OCI-LY1 (cell line): ENCODE results near the gene CACNG4.
"Not testable (repeated sequence)": the region's sequence is repeated elsewhere in the genome, so short reads cannot be mapped to it uniquely, and the experiment has no call there.

ENCODE experiments used
- H2AFZ ChIP-seq: fragments of 200-600 bp; sonication (generic), shearing (Covaris generic); 2 replicates; pipeline ENCODE4 v1.6.0; 2014; ENCODE audit warnings: antibody characterized with exemption, mild to moderate bottlenecking, low read length
- H3F3A ChIP-seq: fragments of 200-600 bp; sonication (generic), shearing (Covaris generic); 2 replicates; pipeline ENCODE4 v1.6.0; 2014; ENCODE audit warnings: mild to moderate bottlenecking, antibody characterized with exemption, low read length, moderate library complexity; ENCODE audit not compliant: insufficient read depth
- H3K27ac ChIP-seq: fragments of 200-600 bp; sonication (generic); 2 replicates; pipeline ENCODE4 v1.5.1; 2014; ENCODE audit warnings: low read length, mixed run types, mild to moderate bottlenecking, low read depth; ENCODE audit not compliant: poor library complexity, severe bottlenecking
- H3K27me3 ChIP-seq: fragments of 200-600 bp; sonication (generic); 2 replicates; pipeline ENCODE4 v1.6.0; 2014; ENCODE audit warnings: antibody characterized with exemption, mild to moderate bottlenecking, low read length, moderate library complexity; ENCODE audit not compliant: insufficient read depth
- H3K36me3 ChIP-seq: fragments of 200-600 bp; sonication (generic); 2 replicates; pipeline ENCODE4 v1.6.1; 2014; ENCODE audit warnings: mild to moderate bottlenecking, antibody characterized with exemption, low read length, moderate library complexity, mixed read lengths; ENCODE audit not compliant: insufficient read depth
- H3K4me1 ChIP-seq: fragments of 200-600 bp; sonication (generic); 2 replicates; pipeline ENCODE4 v1.5.1; 2014; ENCODE audit warnings: mild to moderate bottlenecking, low read length, moderate library complexity; ENCODE audit not compliant: insufficient read depth, severe bottlenecking
- H3K4me2 ChIP-seq: fragments of 200-600 bp; sonication (generic), shearing (Covaris generic); 2 replicates; pipeline ENCODE4 v1.6.1; 2014; ENCODE audit warnings: low read length
- H3K4me3 ChIP-seq: fragments of 200-600 bp; sonication (generic); 2 replicates; pipeline ENCODE4 v1.5.1; 2014; ENCODE audit warnings: low read length, low read depth, mild to moderate bottlenecking, mixed read lengths; ENCODE audit not compliant: poor library complexity, severe bottlenecking
- H3K79me2 ChIP-seq: fragments of 200-600 bp; shearing (Covaris generic); 2 replicates; pipeline ENCODE4 v1.6.1; 2016; ENCODE audit warnings: mixed run types, low read length, mixed read lengths; ENCODE audit not compliant: insufficient read depth
- H3K9ac ChIP-seq: fragments of 200-600 bp; sonication (generic), shearing (Covaris generic); 2 replicates; pipeline ENCODE4 v1.6.1; 2014; ENCODE audit warnings: mild to moderate bottlenecking, low read length, mixed read lengths
- H3K9me2 ChIP-seq: fragments of 200-600 bp; sonication (generic), shearing (Covaris generic); 2 replicates; pipeline ENCODE4 v1.6.1; 2014; ENCODE audit warnings: low read depth, mild to moderate bottlenecking, low read length, mixed read lengths
- H3K9me3 ChIP-seq: fragments of 200-600 bp; shearing (Covaris generic); 2 replicates; pipeline ENCODE4 v1.6.1; 2014; ENCODE audit warnings: low read length, mixed read lengths
- H4K20me1 ChIP-seq: fragments of 200-600 bp; sonication (generic), shearing (Covaris generic); 2 replicates; pipeline ENCODE4 v1.6.0; 2016; ENCODE audit warnings: mild to moderate bottlenecking, low read length; ENCODE audit not compliant: insufficient read depth
- CTCF ChIP-seq: fragments of 200-600 bp; sonication (generic), shearing (Covaris generic); IDR thresholded peaks from 2 replicates; pipeline ENCODE4 v1.5.1; 2017; ENCODE audit warnings: mild to moderate bottlenecking, antibody characterized with exemption, low read length, moderate library complexity, mixed read lengths
- EZH2 ChIP-seq: fragments of 200-600 bp; sonication (generic), shearing (Covaris generic); IDR thresholded peaks from 2 replicates; pipeline ENCODE4 v1.8.0; 2017; ENCODE audit warnings: borderline replicate concordance, mixed run types, mild to moderate bottlenecking, antibody characterized with exemption, low read length, moderate library complexity, mixed read lengths

Gene CACNG4

GRCh38 chr17:66970797-66971196, 6.3 kb downstream of the CACNG4 start:
- no peaks in the 10 kb centered on the region for H3K36me3 ChIP-seq
- H3F3A ChIP-seq = no peaks in the 10 kb centered on the region
- H3K27me3 ChIP-seq = no peaks in the 10 kb centered on the region
- H2AFZ ChIP-seq = no peak overlapping the region
- H4K20me1 ChIP-seq = no peaks in the 10 kb centered on the region
- H3K4me3 ChIP-seq = no peak overlapping the region
- H3K4me2 ChIP-seq = no peak overlapping the region
- H3K79me2 ChIP-seq = no peaks in the 10 kb centered on the region
- H3K9me3 ChIP-seq = no peaks in the 10 kb centered on the region
- no peaks in the 10 kb centered on the region for H3K9me2 ChIP-seq
- H3K9ac ChIP-seq = no peak overlapping the region
- H3K4me1 ChIP-seq = no peaks in the 10 kb centered on the region
- TF ChIP-seq CTCF = no peak
- TF ChIP-seq EZH2 = no peak
- H3K27ac ChIP-seq = no peak overlapping the region

GRCh38 chr17:66971264-66971663, 6.8 kb downstream of the CACNG4 start:
- Histone ChIP-seq H3K27me3 (no peaks in the 10 kb centered on the region), H3K9me2 (no peaks in the 10 kb centered on the region), H4K20me1 (no peaks in the 10 kb centered on the region), H2AFZ (no peak overlapping the region), H3K27ac (no peak overlapping the region), H3K4me3 (no peak overlapping the region), H3K9ac (no peak overlapping the region), H3F3A (no peaks in the 10 kb centered on the region), H3K4me1 (no peaks in the 10 kb centered on the region), H3K4me2 (no peak overlapping the region), H3K79me2 (no peaks in the 10 kb centered on the region), H3K36me3 (no peaks in the 10 kb centered on the region), H3K9me3 (no peaks in the 10 kb centered on the region)
- TF ChIP-seq EZH2 = no peak
- no peak for TF ChIP-seq CTCF

GRCh38 chr17:66971730-66972441, 7.4 kb downstream of the CACNG4 start:
- no peak overlapping the region for H3K9ac ChIP-seq
- no peaks in the 10 kb centered on the region for H3K9me2 ChIP-seq
- no peaks in the 10 kb centered on the region for H4K20me1 ChIP-seq
- no peaks in the 10 kb centered on the region for H3K27me3 ChIP-seq
- no peak overlapping the region for H3K4me2 ChIP-seq
- no peak overlapping the region for H2AFZ ChIP-seq
- no peaks in the 10 kb centered on the region for H3K9me3 ChIP-seq
- H3K79me2 ChIP-seq = no peaks in the 10 kb centered on the region
- no peak overlapping the region for H3K4me3 ChIP-seq
- H3K27ac ChIP-seq = no peak overlapping the region
- TF ChIP-seq EZH2 (no peak), CTCF (no peak)
- no peaks in the 10 kb centered on the region for H3K36me3 ChIP-seq
- no peaks in the 10 kb centered on the region for H3F3A ChIP-seq
- no peaks in the 10 kb centered on the region for H3K4me1 ChIP-seq

- H3K27ac ChIP-seq, H4K20me1 ChIP-seq, H2AFZ ChIP-seq, H3K36me3 ChIP-seq, H3K9ac ChIP-seq, H3K79me2 ChIP-seq, H3K9me3 ChIP-seq, H3F3A ChIP-seq, H3K9me2 ChIP-seq, H3K4me3 ChIP-seq, H3K4me1 ChIP-seq, H3K4me2 ChIP-seq, H3K27me3 ChIP-seq: not testable (repeated sequence)
These were observed 7.9 kb downstream of the CACNG4 start for GRCh38 chr17:66972442-66972830.
